Fibroblast of mammary gland (primary cell): Measurements from ENCODE around the gene EZR.

Experiments used
- DNase-seq: peaks from one replicate; pipeline ENCODE4 v3.0.0-alpha.2; 2010; ENCODE audit warnings: low read depth
- H3K4me3 ChIP-seq: 2 replicates; pipeline ENCODE4 v1.5.1; 2011; ENCODE audit warnings: low read depth, mild to moderate bottlenecking, low read length, moderate library complexity; ENCODE audit not compliant: control insufficient read depth
- TF ChIP-seq, protein P1 (sequence below): conservative IDR thresholded peaks from 2 replicates; pipeline ENCODE4 v1.5.1; 2011; ENCODE audit warnings: low read depth, low read length, inconsistent platforms; ENCODE audit not compliant: control insufficient read depth, insufficient read depth

Gene EZR

DNA sequence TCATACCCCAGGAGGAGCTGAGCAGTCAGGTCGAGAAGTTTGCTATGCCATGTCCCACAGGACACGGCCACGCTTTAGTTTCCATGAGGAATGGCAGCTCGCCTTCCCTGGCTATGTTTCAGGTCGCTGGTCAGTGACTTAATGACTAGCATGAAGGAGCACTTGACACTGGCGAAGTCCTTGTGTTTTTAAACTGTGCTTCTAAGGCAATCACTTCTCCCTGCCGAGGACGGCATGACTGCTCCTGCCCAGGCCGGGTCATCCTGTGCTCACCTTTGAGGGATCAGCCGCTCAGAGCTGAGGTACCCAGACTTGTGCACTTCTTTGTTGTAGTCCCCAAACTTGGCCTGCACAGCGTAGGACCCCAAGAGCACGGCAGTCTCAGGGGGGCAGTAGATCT lies 34.1 kb downstream of the EZR start:
- no peak for DNase-seq
- TF ChIP-seq, protein P1, sequence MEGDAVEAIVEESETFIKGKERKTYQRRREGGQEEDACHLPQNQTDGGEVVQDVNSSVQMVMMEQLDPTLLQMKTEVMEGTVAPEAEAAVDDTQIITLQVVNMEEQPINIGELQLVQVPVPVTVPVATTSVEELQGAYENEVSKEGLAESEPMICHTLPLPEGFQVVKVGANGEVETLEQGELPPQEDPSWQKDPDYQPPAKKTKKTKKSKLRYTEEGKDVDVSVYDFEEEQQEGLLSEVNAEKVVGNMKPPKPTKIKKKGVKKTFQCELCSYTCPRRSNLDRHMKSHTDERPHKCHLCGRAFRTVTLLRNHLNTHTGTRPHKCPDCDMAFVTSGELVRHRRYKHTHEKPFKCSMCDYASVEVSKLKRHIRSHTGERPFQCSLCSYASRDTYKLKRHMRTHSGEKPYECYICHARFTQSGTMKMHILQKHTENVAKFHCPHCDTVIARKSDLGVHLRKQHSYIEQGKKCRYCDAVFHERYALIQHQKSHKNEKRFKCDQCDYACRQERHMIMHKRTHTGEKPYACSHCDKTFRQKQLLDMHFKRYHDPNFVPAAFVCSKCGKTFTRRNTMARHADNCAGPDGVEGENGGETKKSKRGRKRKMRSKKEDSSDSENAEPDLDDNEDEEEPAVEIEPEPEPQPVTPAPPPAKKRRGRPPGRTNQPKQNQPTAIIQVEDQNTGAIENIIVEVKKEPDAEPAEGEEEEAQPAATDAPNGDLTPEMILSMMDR, result no peak

GRCh38 chr6:158784505-158784904 lies 34.7 kb downstream of the EZR start:
- no peak for DNase-seq
- TF ChIP-seq, protein P1, result no peak
- no peak overlapping the region for H3K4me3 ChIP-seq

More for the DNA sequence above, 34.1 kb downstream of the EZR start:
- no peak overlapping the region for H3K4me3 ChIP-seq

DNA sequence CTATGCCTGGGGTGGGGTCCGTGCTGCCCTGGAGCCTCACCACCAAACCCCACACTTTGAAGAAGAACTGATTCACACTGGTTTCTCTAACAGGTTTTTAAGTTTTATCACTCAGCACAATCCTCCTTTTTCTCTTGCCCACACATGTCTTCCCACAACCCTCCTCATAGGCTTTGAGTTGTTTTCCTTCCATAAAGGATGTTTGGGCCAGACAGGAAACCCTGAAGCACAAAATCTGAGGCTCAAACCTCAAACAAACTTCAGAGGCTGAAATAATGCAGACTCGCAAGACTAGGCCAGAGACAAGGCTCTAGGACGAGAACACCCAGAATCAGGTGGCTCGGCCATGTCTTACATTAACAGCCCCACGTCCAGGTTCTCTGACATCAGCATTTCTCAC lies 35.3 kb downstream of the EZR start:
- DNase-seq, result no peak
- TF ChIP-seq, protein P1, result no peak
- H3K4me3 ChIP-seq, result no peak overlapping the region

- DNase-seq, result no peak
- H3K4me3 ChIP-seq, result no peak overlapping the region
- TF ChIP-seq, protein P1, result no peak
These were observed 36.1 kb downstream of the EZR start for GRCh38 chr6:158783167-158783450.

DNA sequence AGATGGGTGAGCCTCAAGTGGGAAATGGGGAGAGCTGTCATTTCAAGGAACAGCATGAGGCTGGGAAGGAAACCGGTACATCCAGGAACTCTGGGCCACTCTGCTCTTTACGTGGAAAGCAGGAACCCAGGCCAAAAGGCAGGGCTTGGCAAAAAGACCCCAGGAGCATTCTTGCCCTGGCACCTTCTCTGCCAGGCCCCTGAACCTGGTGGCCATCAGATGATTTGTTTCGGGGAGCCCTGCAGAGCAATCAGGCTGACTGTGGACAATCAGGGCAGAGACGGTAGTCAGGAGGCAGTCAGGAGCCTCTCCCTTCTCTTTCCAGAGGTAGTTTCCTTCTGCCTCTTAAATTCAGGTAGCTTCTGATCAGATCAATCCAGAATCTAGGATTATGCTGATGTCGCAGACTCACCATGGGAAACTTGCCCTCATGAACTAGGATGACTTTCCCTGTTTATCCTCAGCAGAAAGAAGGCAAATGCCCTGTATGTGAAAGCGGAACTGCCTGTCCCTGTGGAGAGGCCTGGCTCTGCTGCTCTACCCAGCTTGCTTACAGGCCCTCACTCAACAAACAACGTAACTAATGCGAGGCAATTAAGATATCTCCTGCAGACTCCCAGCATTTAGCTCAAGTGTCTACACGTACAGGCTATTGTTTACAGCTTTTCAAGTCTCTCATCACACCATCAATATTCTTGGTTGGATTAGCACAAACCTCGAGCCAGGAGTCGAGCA lies 36.6 kb downstream of the EZR start:
- TF ChIP-seq, protein P1, result no peak
- no peak overlapping the region for H3K4me3 ChIP-seq
- DNase-seq, result no peak

DNA sequence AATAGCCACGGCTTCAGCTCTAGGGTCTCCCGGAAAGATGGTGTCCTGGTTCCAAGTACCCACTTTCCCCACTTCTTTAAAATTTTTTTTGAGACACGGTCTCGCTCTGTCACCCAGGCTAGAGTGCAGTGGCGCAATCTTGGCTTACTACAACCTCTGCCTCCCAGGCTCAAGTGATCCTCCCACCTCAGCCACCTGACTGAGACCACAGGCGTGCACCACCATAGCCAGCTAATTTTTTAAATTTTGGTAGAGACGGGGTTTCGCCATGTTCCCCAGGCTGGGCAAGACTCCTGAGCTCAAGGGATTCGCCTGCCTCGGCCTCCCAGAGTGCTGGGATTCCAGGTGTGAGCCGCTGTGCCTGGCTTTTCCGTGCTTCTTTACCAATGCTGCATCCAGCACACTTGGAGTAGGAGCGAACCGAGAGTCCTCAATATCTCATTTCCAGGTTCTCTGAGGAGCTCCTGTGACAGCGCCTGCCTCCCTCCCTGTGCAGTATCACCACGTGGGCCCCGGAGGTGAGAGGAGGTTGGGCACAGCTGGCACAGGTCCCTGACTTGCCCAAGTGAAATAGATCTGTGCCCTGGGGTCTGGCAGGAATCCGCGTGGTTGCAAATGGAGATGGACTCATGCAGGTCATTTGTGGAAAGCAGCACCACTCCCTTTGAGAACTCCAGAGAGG lies 37.3 kb downstream of the EZR start:
- TF ChIP-seq, protein P1, result no peak
- no peak for DNase-seq
- no peak overlapping the region for H3K4me3 ChIP-seq
